Stimulated activated naive CD8-positive, alpha-beta T cell treated with anti-CD3 and anti-CD28 coated beads, Interleukin-15, Interleukin-2, amounts not matched to agents 100 ng/mL and 50 ng/mL, for 24 hours (primary cell): Measurements from ENCODE around the gene FAM47E.
"Not testable (repeated sequence)": the region's sequence is repeated elsewhere in the genome, so short reads cannot be mapped to it uniquely, and the experiment has no call there.

ENCODE experiments used
- H3K27ac Mint-ChIP-seq: one replicate; pipeline ENCODE4 v1.8.0; 2021; ENCODE audit warnings: mild to moderate bottlenecking, mixed read lengths
- H3K27me3 Mint-ChIP-seq: one replicate; pipeline ENCODE4 v1.8.0; 2021; ENCODE audit warnings: mixed read lengths
- H3K36me3 Mint-ChIP-seq: one replicate; pipeline ENCODE4 v1.8.0; 2021; ENCODE audit warnings: low read depth, mixed read lengths
- H3K4me1 Mint-ChIP-seq: one replicate; pipeline ENCODE4 v1.8.0; 2021; ENCODE audit warnings: low read depth, mixed read lengths
- H3K4me3 Mint-ChIP-seq: one replicate; pipeline ENCODE4 v1.8.0; 2021; ENCODE audit warnings: mild to moderate bottlenecking, mixed read lengths
- H3K9me3 Mint-ChIP-seq: one replicate; pipeline ENCODE4 v1.8.0; 2021; ENCODE audit warnings: mixed read lengths

FAM47E gene

GRCh38 chr4:76270244-76271175 lies 19.0 kb downstream of the FAM47E start:
- Mint-ChIP-seq H3K9me3 (no peaks in the 10 kb centered on the region), H3K36me3 (no peaks in the 10 kb centered on the region), H3K27ac (no peak overlapping the region), H3K4me3 (no peak overlapping the region), H3K27me3 (peaks cover 4% of the 10 kb centered on the region), H3K4me1 (no peaks in the 10 kb centered on the region)

GRCh38 chr4:76271248-76271647 lies 19.7 kb downstream of the FAM47E start:
- H3K36me3 Mint-ChIP-seq = no peaks in the 10 kb centered on the region
- H3K4me3 Mint-ChIP-seq = no peak overlapping the region
- H3K4me1 Mint-ChIP-seq = no peaks in the 10 kb centered on the region
- no peak overlapping the region for H3K27ac Mint-ChIP-seq
- no peaks in the 10 kb centered on the region for H3K9me3 Mint-ChIP-seq
- H3K27me3 Mint-ChIP-seq = peaks cover 8% of the 10 kb centered on the region

GRCh38 chr4:76272073-76272472 lies 20.6 kb downstream of the FAM47E start:
- no peaks in the 10 kb centered on the region for H3K36me3 Mint-ChIP-seq
- H3K9me3 Mint-ChIP-seq = no peaks in the 10 kb centered on the region
- no peak overlapping the region for H3K4me3 Mint-ChIP-seq
- peaks cover 9% of the 10 kb centered on the region for H3K27me3 Mint-ChIP-seq
- H3K4me1 Mint-ChIP-seq = no peaks in the 10 kb centered on the region
- no peak overlapping the region for H3K27ac Mint-ChIP-seq

GRCh38 chr4:76272582-76272981 lies 21.1 kb downstream of the FAM47E start:
- Mint-ChIP-seq H3K4me3 (no peak overlapping the region), H3K4me1 (no peaks in the 10 kb centered on the region), H3K27me3 (peaks cover 9% of the 10 kb centered on the region), H3K36me3 (no peaks in the 10 kb centered on the region), H3K9me3 (no peaks in the 10 kb centered on the region), H3K27ac (no peak overlapping the region)

GRCh38 chr4:76272999-76273398 lies 21.5 kb downstream of the FAM47E start:
- H3K9me3 Mint-ChIP-seq = no peaks in the 10 kb centered on the region
- no peak overlapping the region for H3K27ac Mint-ChIP-seq
- peaks cover 9% of the 10 kb centered on the region for H3K27me3 Mint-ChIP-seq
- H3K4me1 Mint-ChIP-seq = no peaks in the 10 kb centered on the region
- H3K4me3 Mint-ChIP-seq = no peak overlapping the region
- H3K36me3 Mint-ChIP-seq = no peaks in the 10 kb centered on the region

GRCh38 chr4:76275486-76276124 lies 24.1 kb downstream of the FAM47E start:
- H3K4me3 Mint-ChIP-seq = no peak overlapping the region
- peaks cover 9% of the 10 kb centered on the region for H3K27me3 Mint-ChIP-seq
- no peaks in the 10 kb centered on the region for H3K36me3 Mint-ChIP-seq
- H3K4me1 Mint-ChIP-seq = no peaks in the 10 kb centered on the region
- no peak overlapping the region for H3K27ac Mint-ChIP-seq
- no peaks in the 10 kb centered on the region for H3K9me3 Mint-ChIP-seq

- no peaks in the 10 kb centered on the region for H3K36me3 Mint-ChIP-seq
- H3K9me3 Mint-ChIP-seq = no peaks in the 10 kb centered on the region
- no peak overlapping the region for H3K4me3 Mint-ChIP-seq
- peaks cover 9% of the 10 kb centered on the region for H3K27me3 Mint-ChIP-seq
- no peaks in the 10 kb centered on the region for H3K4me1 Mint-ChIP-seq
- no peak overlapping the region for H3K27ac Mint-ChIP-seq
Measured at GRCh38 chr4:76276813-76277212, 25.3 kb downstream of the FAM47E start.

- no peaks in the 10 kb centered on the region for H3K9me3 Mint-ChIP-seq
Measured at GRCh38 chr4:76277667-76278066, 26.1 kb downstream of the FAM47E start.

GRCh38 chr4:76278583-76278982 lies 27.1 kb downstream of the FAM47E start:
- Mint-ChIP-seq H3K27ac (no peak overlapping the region), H3K27me3 (peaks cover 9% of the 10 kb centered on the region), H3K36me3 (no peaks in the 10 kb centered on the region), H3K4me1 (no peaks in the 10 kb centered on the region), H3K4me3 (no peak overlapping the region), H3K9me3 (no peaks in the 10 kb centered on the region)

More at GRCh38 chr4:76277667-76278066, 26.1 kb downstream of the FAM47E start:
- Mint-ChIP-seq H3K4me1 (no peaks in the 10 kb centered on the region), H3K4me3 (no peak overlapping the region), H3K27me3 (peaks cover 9% of the 10 kb centered on the region), H3K27ac (no peak overlapping the region), H3K36me3 (no peaks in the 10 kb centered on the region)

GRCh38 chr4:76279462-76279861 lies 27.9 kb downstream of the FAM47E start:
- Mint-ChIP-seq H3K27me3 (peaks cover 5% of the 10 kb centered on the region), H3K4me3 (no peak overlapping the region), H3K36me3 (no peaks in the 10 kb centered on the region), H3K4me1 (no peaks in the 10 kb centered on the region), H3K27ac (no peak overlapping the region), H3K9me3 (no peaks in the 10 kb centered on the region)

GRCh38 chr4:76280488-76281441 lies 29.2 kb downstream of the FAM47E start:
- Mint-ChIP-seq H3K9me3 (no peaks in the 10 kb centered on the region), H3K27me3 (peaks cover 5% of the 10 kb centered on the region), H3K36me3 (no peaks in the 10 kb centered on the region), H3K4me1 (no peaks in the 10 kb centered on the region), H3K27ac (no peak overlapping the region), H3K4me3 (no peak overlapping the region)

- not testable (repeated sequence) for H3K4me3 Mint-ChIP-seq
Measured at GRCh38 chr4:76281594-76281993, 30.1 kb downstream of the FAM47E start.

GRCh38 chr4:76282941-76283689 lies 31.6 kb downstream of the FAM47E start:
- Mint-ChIP-seq H3K36me3 (no peaks in the 10 kb centered on the region), H3K27me3 (no peaks in the 10 kb centered on the region), H3K4me3 (no peak overlapping the region), H3K4me1 (no peaks in the 10 kb centered on the region), H3K9me3 (no peaks in the 10 kb centered on the region), H3K27ac (no peak overlapping the region)

More at GRCh38 chr4:76281594-76281993, 30.1 kb downstream of the FAM47E start:
- H3K9me3 Mint-ChIP-seq, H3K4me1 Mint-ChIP-seq, H3K27ac Mint-ChIP-seq, H3K36me3 Mint-ChIP-seq, H3K27me3 Mint-ChIP-seq: not testable (repeated sequence)

GRCh38 chr4:76283900-76284299 lies 32.4 kb downstream of the FAM47E start:
- Mint-ChIP-seq H3K27ac (no peak overlapping the region), H3K4me3 (no peak overlapping the region), H3K27me3 (no peaks in the 10 kb centered on the region), H3K36me3 (no peaks in the 10 kb centered on the region), H3K4me1 (no peaks in the 10 kb centered on the region), H3K9me3 (no peaks in the 10 kb centered on the region)
